HepG2 (cell line): ENCODE results near the gene RFXAP. TPM values are rescaled to one million over a fixed set of nuclear protein-coding genes. Genes with fewer than 3 reads are reported as not detected.

ENCODE experiments used
- BCL3 ChIP-seq: sonication (generic); formaldehyde crosslinking; IDR thresholded peaks from 2 replicates; pipeline ENCODE4 v1.5.1; 2020; ENCODE audit warnings: mild to moderate bottlenecking, missing genetic modification reagents, moderate library complexity
- BHLHE40 ChIP-seq: IDR thresholded peaks from 2 replicates; pipeline ENCODE4 v1.6.1; 2011; ENCODE audit warnings: low read length, improper control_type of control experiment
- HMGXB4 ChIP-seq, 2 experiments: sonication (generic) in 1 of 2; formaldehyde crosslinking in 1 of 2; IDR thresholded peaks; 2 replicates each; pipeline versions ENCODE4 v1.4.0 to v1.6.1; 2018 to 2020; ENCODE audit warnings: missing genetic modification reagents in 2 of 2, borderline replicate concordance in 1 of 2, low read depth in 1 of 2, mild to moderate bottlenecking in 1 of 2, missing biosample characterization in 1 of 2
- NR2C2 ChIP-seq: sonication (generic); formaldehyde crosslinking; IDR thresholded peaks from 2 replicates; pipeline ENCODE4 v1.4.0; 2020; ENCODE audit warnings: missing genetic modification reagents, mild to moderate bottlenecking, moderate library complexity, borderline replicate concordance
- RBAK ChIP-seq: sonication (generic); formaldehyde crosslinking; IDR thresholded peaks from 2 replicates; pipeline ENCODE4 v1.5.1; 2020; ENCODE audit warnings: mild to moderate bottlenecking, missing genetic modification reagents
- SIN3A ChIP-seq: IDR thresholded peaks from 2 replicates; pipeline ENCODE4 v1.6.1; 2011; ENCODE audit warnings: low read depth, mild to moderate bottlenecking, control low read depth, low read length, borderline replicate concordance
- SOX13 ChIP-seq, 3 experiments: fragments of 450-650 bp in 1 of 3; sonication (generic) in 1 of 3; formaldehyde crosslinking in 1 of 3; IDR thresholded peaks in 2 of 3; conservative IDR thresholded peaks in 1 of 3; 2 replicates each; pipeline versions ENCODE4 v1.5.0 to v1.6.1; 2016 to 2020; ENCODE audit warnings: antibody characterized with exemption in 1 of 3, mild to moderate bottlenecking in 1 of 3, missing compliant biosample characterization in 1 of 3, missing genetic modification reagents in 1 of 3, moderate library complexity in 1 of 3
- USF2 ChIP-seq, 2 experiments: sonication (generic) in 1 of 2; formaldehyde crosslinking in 1 of 2; IDR thresholded peaks; 2 replicates each; pipeline versions ENCODE4 v1.5.1 to v1.6.1; 2011 to 2020; ENCODE audit warnings: borderline replicate concordance in 1 of 2, low read depth in 1 of 2, low read length in 1 of 2, mild to moderate bottlenecking in 1 of 2, missing genetic modification reagents in 1 of 2, moderate library complexity in 1 of 2
- ZHX2 ChIP-seq, 2 experiments: sonication (generic) in 1 of 2; formaldehyde crosslinking in 1 of 2; IDR thresholded peaks; 2 replicates each; pipeline versions ENCODE4 v1.6.1 to v1.9.0; 2014 to 2022; ENCODE audit warnings: antibody characterized with exemption in 1 of 2, borderline replicate concordance in 1 of 2, inconsistent platforms in 1 of 2, low read depth in 1 of 2, missing genetic modification reagents in 1 of 2
- ZNF18 ChIP-seq: sonication (generic); formaldehyde crosslinking; IDR thresholded peaks from 2 replicates; pipeline ENCODE4 v1.8.0; 2022; ENCODE audit warnings: mild to moderate bottlenecking, missing genetic modification reagents; ENCODE audit not compliant: insufficient replicate concordance
- polyA plus RNA-seq, 8 experiments: library from polyadenylated mRNA; depleted of rRNA in 3 of 8; stranded (reverse) in 7 of 8; unstranded in 1 of 8; fragments of >200 nt; fragmentation: Illumina TruSeq in 4 of 8; extraction: Trizol in 4 of 8; gene quantifications; 2 replicates each; pipeline versions ENCODE4 v1.2.1 to v1.2.3, GENCODE V29; 2011 to 2016; ENCODE audit warnings: low read depth in 4 of 8, missing spikeins in 1 of 8, mixed read lengths in 1 of 8; ENCODE audit not compliant: insufficient read depth in 1 of 8
- total RNA-seq, 5 experiments: library from RNA; depleted of rRNA; stranded (reverse); fragments of >200 nt; fragmentation: Illumina TruSeq; extraction: Trizol; gene quantifications; 2 replicates each; pipeline ENCODE4 v1.2.3, GENCODE V29; 2016; ENCODE audit warnings: low read depth in 1 of 5

RFXAP gene
- total and polyA plus RNA-seq, 2 of the 13 experiments (the other 11 are each of a cell fraction or from before 2014, with no cell fraction given): 1.8 to 7.9 TPM

DNA sequence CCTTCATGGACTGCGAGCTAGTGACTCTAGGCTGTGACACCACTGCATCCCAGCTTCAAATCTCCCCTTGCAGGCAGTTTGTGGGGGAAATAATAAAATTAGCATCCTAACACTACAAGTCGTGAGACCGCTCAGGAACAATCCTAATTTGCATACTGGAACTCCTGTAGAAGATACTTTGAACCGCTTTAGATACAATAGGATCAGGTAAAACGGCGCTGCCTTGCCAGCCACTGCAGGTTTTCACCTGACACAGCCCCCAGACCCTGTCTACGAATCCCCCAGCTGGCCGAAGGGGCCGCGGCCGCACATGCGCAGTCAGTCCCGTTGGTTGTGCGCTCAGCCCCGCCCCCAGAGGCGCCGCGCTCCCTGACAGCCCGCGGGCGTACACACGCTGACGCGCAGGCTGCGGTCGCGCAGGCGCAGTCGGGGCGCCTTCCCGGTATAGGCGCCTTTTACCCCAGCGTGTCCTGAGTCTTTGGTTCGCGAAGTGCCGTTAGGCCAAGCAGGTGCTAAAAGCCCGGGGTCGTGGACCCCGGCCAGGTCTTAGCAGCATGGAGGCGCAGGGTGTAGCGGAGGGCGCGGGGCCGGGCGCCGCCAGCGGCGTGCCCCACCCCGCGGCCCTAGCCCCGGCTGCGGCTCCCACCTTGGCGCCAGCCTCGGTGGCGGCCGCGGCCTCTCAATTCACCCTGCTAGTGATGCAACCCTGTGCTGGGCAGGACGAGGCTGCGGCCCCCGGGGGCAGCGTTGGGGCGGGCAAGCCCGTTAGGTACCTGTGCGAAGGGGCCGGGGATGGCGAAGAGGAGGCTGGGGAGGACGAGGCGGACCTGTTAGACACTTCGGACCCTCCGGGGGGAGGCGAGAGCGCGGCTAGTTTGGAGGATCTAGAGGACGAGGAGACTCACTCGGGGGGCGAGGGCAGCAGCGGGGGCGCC lies at the start of gene RFXAP (continued):
- TF ChIP-seq ZHX2 (IDR thresholded peaks at IDR 0.05; ENCODE audit: low read depth): no peak
- TF ChIP-seq ZHX2 (CRISPR knock-in tag; IDR thresholded peaks at IDR 0.05; ENCODE audit: borderline replicate concordance): no peak
- TF ChIP-seq USF2 (IDR thresholded peaks at IDR 0.05; ENCODE audit: low read depth, low read length): no peak
- TF ChIP-seq USF2 (CRISPR knock-in tag; IDR thresholded peaks at IDR 0.05; ENCODE audit: borderline replicate concordance): no peak
- TF ChIP-seq NR2C2: peak; percentile 30; the same call in 1 of the 2 replicates
- no peak for TF ChIP-seq SOX13 (IDR thresholded peaks at IDR 0.05)
- no peak for TF ChIP-seq SOX13 (CRISPR knock-in tag; conservative IDR thresholded peaks at IDR 0.05 in 1 of 2, IDR thresholded peaks at IDR 0.05 in 1 of 2)
- TF ChIP-seq BHLHE40: no peak
- TF ChIP-seq SIN3A: no peak
- peak; percentile 34 to 54; a peak in 1 of 4 replicates for TF ChIP-seq HMGXB4 (CRISPR knock-in tag; IDR thresholded peaks at IDR 0.05; ENCODE audit: borderline replicate concordance in 1 of 2, low read depth in 1 of 2)
- TF ChIP-seq ZNF18 (CRISPR knock-in tag): peak; percentile 55
- no peak for TF ChIP-seq BCL3 (CRISPR knock-in tag)
- TF ChIP-seq RBAK (CRISPR knock-in tag): no peak
